Mesenchymal stem cell (in vitro differentiated cells and primary cell): Measurements from ENCODE around the gene CASTOR1.

Source experiments
- DNase-seq: peaks from one replicate; pipeline ENCODE4 v3.0.0-alpha.2; 2013
- H2AFZ ChIP-seq: one replicate; pipeline ENCODE4 v1.6.1; 2013; ENCODE audit warnings: low read depth, mild to moderate bottlenecking, control low read depth, inconsistent platforms, low read length, moderate library complexity
- H2AK5ac ChIP-seq: 2 replicates; pipeline ENCODE4 v1.6.1; 2013; ENCODE audit warnings: low read length, moderate library complexity, mild to moderate bottlenecking, inconsistent platforms; ENCODE audit not compliant: severe bottlenecking
- H2BK120ac ChIP-seq: one replicate; pipeline ENCODE4 v1.6.1; 2013; ENCODE audit warnings: low read depth, mild to moderate bottlenecking, inconsistent platforms, low read length, moderate library complexity
- H2BK12ac ChIP-seq, 2 experiments: one replicate each; pipeline ENCODE4 v1.6.1; 2013; ENCODE audit warnings: inconsistent platforms in 2 of 2, low read length in 2 of 2, mild to moderate bottlenecking in 2 of 2, moderate library complexity in 2 of 2, control low read depth in 1 of 2
- H2BK15ac ChIP-seq: one replicate; pipeline ENCODE4 v1.6.1; 2013; ENCODE audit warnings: mild to moderate bottlenecking, low read depth, inconsistent platforms; ENCODE audit not compliant: poor library complexity, severe bottlenecking
- H2BK5ac ChIP-seq: 2 replicates; pipeline ENCODE4 v1.6.1; 2013; ENCODE audit warnings: low read depth, mild to moderate bottlenecking, low read length, control low read depth, inconsistent platforms; ENCODE audit not compliant: poor library complexity, severe bottlenecking
- H3K14ac ChIP-seq, 2 experiments: one replicate each; pipeline ENCODE4 v1.6.1; 2013; ENCODE audit warnings: inconsistent platforms in 2 of 2, low read length in 2 of 2, control low read depth in 1 of 2, mild to moderate bottlenecking in 1 of 2, moderate library complexity in 1 of 2
- H3K18ac ChIP-seq, 2 experiments: one replicate each; pipeline ENCODE4 v1.6.1; 2013; ENCODE audit warnings: inconsistent platforms in 2 of 2, low read length in 2 of 2, control low read depth in 1 of 2, low read depth in 1 of 2, mild to moderate bottlenecking in 1 of 2
- H3K23ac ChIP-seq, 2 experiments: one replicate each; pipeline ENCODE4 v1.6.1; 2013; ENCODE audit warnings: inconsistent platforms in 2 of 2, low read length in 2 of 2, mild to moderate bottlenecking in 2 of 2, moderate library complexity in 2 of 2, control low read depth in 1 of 2
- H3K27ac ChIP-seq: 2 replicates; pipeline ENCODE4 v1.5.1; 2013; ENCODE audit warnings: mild to moderate bottlenecking, moderate library complexity, low read length, control low read depth, inconsistent platforms; ENCODE audit not compliant: poor library complexity, severe bottlenecking
- H3K27me3 ChIP-seq, 2 experiments: 2 replicates each; pipeline versions ENCODE4 v1.6.1 to v1.7.0; 2013; ENCODE audit warnings: low read length in 2 of 2, mild to moderate bottlenecking in 2 of 2, moderate library complexity in 2 of 2, control low read depth in 1 of 2, inconsistent platforms in 1 of 2; ENCODE audit not compliant: control insufficient read depth in 1 of 2, insufficient read depth in 1 of 2
- H3K36me3 ChIP-seq, 2 experiments: 2 replicates each; pipeline versions ENCODE4 v1.6.1 to v1.7.0; 2013; ENCODE audit warnings: low read length in 2 of 2, control low read depth in 1 of 2, inconsistent platforms in 1 of 2, low read depth in 1 of 2, mild to moderate bottlenecking in 1 of 2; ENCODE audit not compliant: insufficient read depth in 2 of 2, control insufficient read depth in 1 of 2
- H3K4ac ChIP-seq, 2 experiments: one replicate each; pipeline ENCODE4 v1.6.1; 2013; ENCODE audit warnings: inconsistent platforms in 2 of 2, low read length in 2 of 2, mild to moderate bottlenecking in 2 of 2, moderate library complexity in 2 of 2, control low read depth in 1 of 2, low read depth in 1 of 2
- H3K4me1 ChIP-seq: 2 replicates; pipeline ENCODE4 v1.6.1; 2013; ENCODE audit warnings: low read depth, low read length, control low read depth; ENCODE audit not compliant: control insufficient read depth, insufficient read depth
- H3K4me2 ChIP-seq: 2 replicates; pipeline ENCODE4 v1.6.1; 2013; ENCODE audit warnings: low read length, mild to moderate bottlenecking, inconsistent platforms; ENCODE audit not compliant: poor library complexity, severe bottlenecking
- H3K4me3 ChIP-seq, 2 experiments: 2 replicates each; pipeline versions ENCODE4 v1.5.1 to v1.7.0; 2013; ENCODE audit warnings: low read length in 2 of 2, mild to moderate bottlenecking in 2 of 2, control low read depth in 1 of 2, low read depth in 1 of 2; ENCODE audit not compliant: insufficient read depth in 1 of 2
- H3K79me1 ChIP-seq: replicated peaks from 2 replicates; pipeline ENCODE4 v1.6.1; 2013; ENCODE audit warnings: mild to moderate bottlenecking, control low read depth, low read length, inconsistent platforms; ENCODE audit not compliant: poor library complexity, severe bottlenecking
- H3K9ac ChIP-seq: 2 replicates; pipeline ENCODE4 v1.7.0; 2013; ENCODE audit warnings: mild to moderate bottlenecking, low read length, moderate library complexity
- H3K9me3 ChIP-seq: 2 replicates; pipeline ENCODE4 v1.7.0; 2013; ENCODE audit warnings: mild to moderate bottlenecking, low read length; ENCODE audit not compliant: control insufficient read depth
- H4K8ac ChIP-seq: one replicate; pipeline ENCODE4 v1.6.1; 2013; ENCODE audit warnings: inconsistent platforms, mild to moderate bottlenecking, low read length, moderate library complexity
- H4K91ac ChIP-seq: one replicate; pipeline ENCODE4 v1.6.1; 2013; ENCODE audit warnings: mild to moderate bottlenecking, low read length, inconsistent platforms
- WGBS: methylation state at CpG from one replicate; pipeline ENCODE4 v1.1.7; 2013; ENCODE audit warnings: mixed read lengths; 5-methylcytosine and 5-hydroxymethylcytosine counted together

The CASTOR1 gene

GRCh38 chr22:30238661-30239487 lies 50.4 kb downstream of the CASTOR1 start:
- Histone ChIP-seq H3K9ac (no peak overlapping the region), H3K4me2 (no peak overlapping the region), H3K23ac (no peak overlapping the region), H3K14ac (no peak overlapping the region), H3K4ac (no peak overlapping the region), H3K4me3 (no peak overlapping the region), H3K79me1 (peaks cover 2% of the 10 kb centered on the region), H2AFZ (no peak overlapping the region), H3K27me3 (no peaks in the 10 kb centered on the region), H4K8ac (peak overlapping the region; percentile 50), H3K4me1 (peaks cover 70% of the 10 kb centered on the region), H2BK12ac (peak overlapping the region in 1 of 2 experiments; percentile 7), H2BK5ac (peak overlapping the region; percentile 25), H3K27ac (peak overlapping the region; percentile 78), H3K36me3 (peaks cover 22 to 41% of the 10 kb centered on the region in 2 experiments), H2BK15ac (no peak overlapping the region), H4K91ac (peak overlapping the region; percentile 62), H2BK120ac (no peak overlapping the region), H2AK5ac (peak overlapping the region; percentile 81), H3K9me3 (no peaks in the 10 kb centered on the region), H3K18ac (peak overlapping the region in 1 of 2 experiments; percentile 26)
- WGBS = 71% methylated on average over 27 of the region's 27 CpGs
- peak; percentile 46 for DNase-seq

GRCh38 chr22:30238136-30238535 lies 51.2 kb downstream of the CASTOR1 start:
- peak overlapping the region in 1 of 2 experiments; percentile 41 for H3K14ac ChIP-seq
- peaks cover 2% of the 10 kb centered on the region for H3K79me1 ChIP-seq
- peak overlapping the region; percentile 78 for H3K27ac ChIP-seq
- no peak overlapping the region for H2AFZ ChIP-seq
- no peaks in the 10 kb centered on the region for H3K9me3 ChIP-seq
- H3K9ac ChIP-seq = no peak overlapping the region
- H4K91ac ChIP-seq = no peak overlapping the region
- no peak overlapping the region for H2BK120ac ChIP-seq
- H3K23ac ChIP-seq = no peak overlapping the region
- H3K27me3 ChIP-seq = no peaks in the 10 kb centered on the region
- peak overlapping the region; percentile 60 for H2BK15ac ChIP-seq
- peak overlapping the region in 1 of 2 experiments; percentile 61 for H3K18ac ChIP-seq
- no peak overlapping the region for H4K8ac ChIP-seq
- peak overlapping the region; percentile 26 for H2BK5ac ChIP-seq
- H2AK5ac ChIP-seq = peak overlapping the region; percentile 100
- no peak overlapping the region for H3K4me3 ChIP-seq
- 98% methylated on average over 9 of the region's 9 CpGs for WGBS
- no peak overlapping the region for H3K4me2 ChIP-seq
- H3K4me1 ChIP-seq = peaks cover 64% of the 10 kb centered on the region
- peaks cover 15 to 34% of the 10 kb centered on the region in 2 experiments for H3K36me3 ChIP-seq
- H2BK12ac ChIP-seq = peak overlapping the region in 1 of 2 experiments; percentile 60
- no peak for DNase-seq
- H3K4ac ChIP-seq = no peak overlapping the region

- Histone ChIP-seq H4K91ac (no peak overlapping the region), H2BK5ac (peak overlapping the region; percentile 98), H3K4me1 (peaks cover 61% of the 10 kb centered on the region), H3K27me3 (peaks cover 0 to 6% of the 10 kb centered on the region in 2 experiments), H3K4me3 (no peak overlapping the region), H3K9me3 (no peaks in the 10 kb centered on the region), H3K79me1 (peaks cover 2% of the 10 kb centered on the region), H2BK12ac (no peak overlapping the region), H3K18ac (no peak overlapping the region), H3K4ac (no peak overlapping the region), H2BK15ac (no peak overlapping the region), H3K36me3 (peaks cover 7 to 22% of the 10 kb centered on the region in 2 experiments), H3K9ac (no peak overlapping the region), H3K27ac (peak overlapping the region; percentile 99), H2BK120ac (no peak overlapping the region), H2AFZ (no peak overlapping the region), H3K4me2 (no peak overlapping the region), H3K14ac (no peak overlapping the region), H2AK5ac (peak overlapping the region; percentile 100), H3K23ac (no peak overlapping the region), H4K8ac (no peak overlapping the region)
- DNase-seq = no peak
- 97% methylated on average over 5 of the region's 5 CpGs for WGBS
Measured at GRCh38 chr22:30236875-30237274, 52.4 kb downstream of the CASTOR1 start.

- no peak overlapping the region for H3K23ac ChIP-seq
- H3K27ac ChIP-seq = peak overlapping the region; percentile 99
- no peak overlapping the region for H2BK120ac ChIP-seq
- H2AK5ac ChIP-seq = peak overlapping the region; percentile 100
- H2BK12ac ChIP-seq = peak overlapping the region in 1 of 2 experiments; percentile 93
- H2BK15ac ChIP-seq = no peak overlapping the region
- H3K9me3 ChIP-seq = no peaks in the 10 kb centered on the region
- WGBS = 16% methylated on average over 10 of the region's 10 CpGs
- H3K9ac ChIP-seq = no peak overlapping the region
- H3K18ac ChIP-seq = peak overlapping the region; percentile 24 to 54
- peaks cover 2 to 10% of the 10 kb centered on the region in 2 experiments for H3K36me3 ChIP-seq
- peak; percentile 56 for DNase-seq
- peaks cover 2% of the 10 kb centered on the region for H3K79me1 ChIP-seq
- no peak overlapping the region for H3K4me3 ChIP-seq
- H3K27me3 ChIP-seq = peaks cover 0 to 6% of the 10 kb centered on the region in 2 experiments
- no peak overlapping the region for H2AFZ ChIP-seq
- peak overlapping the region; percentile 30 for H4K91ac ChIP-seq
- peak overlapping the region; percentile 98 for H2BK5ac ChIP-seq
- H3K4me2 ChIP-seq = no peak overlapping the region
- H3K4me1 ChIP-seq = peaks cover 50% of the 10 kb centered on the region
- no peak overlapping the region for H3K4ac ChIP-seq
- H3K14ac ChIP-seq = peak overlapping the region in 1 of 2 experiments; percentile 75
- peak overlapping the region; percentile 74 for H4K8ac ChIP-seq
Measured at GRCh38 chr22:30235687-30236170, 53.6 kb downstream of the CASTOR1 start.
